Fibroblast of the aortic adventitia (primary cell): ENCODE measurements around the gene SERTAD2. TPM values are rescaled to one million over a fixed set of nuclear protein-coding genes. Genes with fewer than 3 reads are reported as not detected.

Experiments
- DNase-seq: peaks from one replicate; pipeline ENCODE4 v3.0.0-alpha.2; 2010; ENCODE audit warnings: low read depth
- H3K4me3 ChIP-seq: 2 replicates; pipeline ENCODE4 v1.5.1; 2011; ENCODE audit warnings: low read depth, mild to moderate bottlenecking, control low read depth, low read length, moderate library complexity
- CTCF ChIP-seq: IDR thresholded peaks from 2 replicates; pipeline ENCODE4 v1.5.1; 2011; ENCODE audit warnings: mild to moderate bottlenecking, low read length, control low read depth, inconsistent platforms; ENCODE audit not compliant: insufficient read depth
- total RNA-seq: library from RNA; depleted of rRNA; stranded (reverse); fragments of >200 nt; gene quantifications from 2 replicates; pipeline ENCODE4 v1.2.3, GENCODE V29; 2012; ENCODE audit warnings: low replicate concordance

Gene SERTAD2
- total RNA-seq, 1 donor: 34.4 TPM

GRCh38 chr2:64602436-64602835 is 51.3 kb downstream of the SERTAD2 start:
- H3K4me3 ChIP-seq: no peak overlapping the region
- DNase-seq: no peak
- TF ChIP-seq CTCF: no peak

GRCh38 chr2:64601785-64602391 is 51.8 kb downstream of the SERTAD2 start:
- no peak overlapping the region for H3K4me3 ChIP-seq
- no peak for TF ChIP-seq CTCF
- DNase-seq: no peak

- no peak overlapping the region for H3K4me3 ChIP-seq
- no peak for DNase-seq
- no peak for TF ChIP-seq CTCF
Observed at GRCh38 chr2:64601034-64601754, 52.5 kb downstream of the SERTAD2 start.

GRCh38 chr2:64599469-64599868 is 54.2 kb downstream of the SERTAD2 start:
- no peak for DNase-seq
- H3K4me3 ChIP-seq: no peak overlapping the region
- TF ChIP-seq CTCF: no peak

- H3K4me3 ChIP-seq: no peak overlapping the region
- DNase-seq: no peak
- TF ChIP-seq CTCF: no peak
Observed at GRCh38 chr2:64598226-64598625, 55.5 kb downstream of the SERTAD2 start.

GRCh38 chr2:64595397-64596176 is 58.1 kb downstream of the SERTAD2 start:
- DNase-seq: peak; percentile 69
- TF ChIP-seq CTCF: peak; percentile 58

More at GRCh38 chr2:64595397-64596176, 58.1 kb downstream of the SERTAD2 start:
- no peak overlapping the region for H3K4me3 ChIP-seq
